ENCODE measurements around the gene MDH2. TPM values are rescaled to one million over a fixed set of nuclear protein-coding genes. Genes with fewer than 3 reads are reported as not detected.
"Not testable (repeated sequence)": the region's sequence is repeated elsewhere in the genome, so short reads cannot be mapped to it uniquely, and the experiment has no call there.

Gene MDH2
- total RNA-seq, 2 donors from 2014 or later = 226 to 284 TPM

GRCh38 chr7:76093531-76093930 lies 45.6 kb downstream of the MDH2 start:
- DNase-seq; intact Hi-C loops (cut with DNase I, micrococcal nuclease); ATAC-seq: not testable (repeated sequence)

- DNase-seq; ATAC-seq; intact Hi-C loops (cut with DNase I, micrococcal nuclease): not testable (repeated sequence)
Measured at GRCh38 chr7:76094326-76094725, 46.4 kb downstream of the MDH2 start.

- intact Hi-C loops (cut with DNase I, micrococcal nuclease) = no loop called here
- DNase-seq = no peak
- no peak for ATAC-seq
Measured at GRCh38 chr7:76095908-76096307, 48.0 kb downstream of the MDH2 start.

DNA sequence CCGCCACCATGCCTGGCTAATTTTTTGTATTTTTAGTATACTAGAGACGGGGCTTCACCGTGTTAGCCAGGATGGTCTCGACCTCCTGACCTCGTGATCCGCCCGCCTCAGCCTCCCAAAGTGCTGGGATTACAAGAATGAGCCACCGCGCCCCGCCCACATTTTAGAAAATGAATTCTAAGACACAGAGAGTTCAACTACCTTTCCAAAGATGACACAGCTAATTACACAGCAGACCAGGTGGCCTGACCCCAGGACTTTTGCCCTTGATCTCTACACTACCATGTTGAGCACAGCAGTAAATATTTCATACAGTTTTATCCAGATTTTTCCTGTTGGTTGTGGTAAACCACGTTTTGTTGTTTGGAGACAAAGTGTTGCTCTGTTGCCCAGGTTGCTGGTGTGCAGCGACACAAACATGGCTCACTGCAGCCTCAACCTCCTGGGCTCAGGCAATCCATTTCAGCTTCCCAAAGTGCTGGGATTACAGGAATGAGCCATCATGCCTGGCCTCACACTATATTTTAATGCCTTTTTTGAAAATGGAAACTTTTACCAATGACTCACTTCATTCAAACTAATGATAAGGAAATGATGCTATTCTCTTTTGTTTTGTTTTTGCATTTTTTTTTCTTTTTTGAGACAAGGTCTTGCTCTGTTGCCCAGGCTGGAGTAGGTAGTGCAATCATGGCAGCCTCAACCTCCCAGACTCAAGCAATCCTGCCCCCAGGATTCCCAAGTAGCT lies 54.0 kb downstream of the MDH2 start:
- DNase-seq; ATAC-seq; intact Hi-C loops (cut with DNase I, micrococcal nuclease): not testable (repeated sequence)

- intact Hi-C loops (cut with DNase I, micrococcal nuclease); ATAC-seq; DNase-seq: not testable (repeated sequence)
Measured at GRCh38 chr7:76103788-76104187, 55.9 kb downstream of the MDH2 start.

GRCh38 chr7:76106130-76106529 lies 58.2 kb downstream of the MDH2 start:
- intact Hi-C loops (cut with DNase I, micrococcal nuclease); ATAC-seq; DNase-seq: not testable (repeated sequence)

DNA sequence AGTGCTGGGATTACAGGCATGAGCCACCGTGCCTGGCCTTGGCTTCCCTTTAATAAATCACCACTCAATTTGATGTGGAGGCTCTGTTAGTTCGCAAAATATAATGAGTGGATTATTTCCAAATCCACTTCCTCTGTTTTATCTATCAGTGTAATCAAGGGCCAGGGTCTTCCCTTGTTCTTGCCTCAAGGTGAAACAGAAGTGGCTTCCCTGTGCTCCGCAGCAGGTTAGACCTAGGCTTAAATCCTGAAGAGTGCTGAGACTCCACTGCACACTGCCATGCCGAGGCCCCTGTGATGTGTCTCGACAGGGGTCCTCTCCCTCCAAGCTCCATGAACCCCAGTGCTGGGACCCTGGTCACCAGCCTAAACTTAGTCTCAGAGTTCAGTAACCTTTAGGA lies 59.0 kb downstream of the MDH2 start:
- DNase-seq = no peak
- intact Hi-C loops (cut with DNase I, micrococcal nuclease) = no loop called here
- ATAC-seq = no peak

GRCh38 chr7:76108540-76109233 lies 60.8 kb downstream of the MDH2 start:
- intact Hi-C loops (cut with DNase I, micrococcal nuclease) = no loop called here
- ATAC-seq (peak; percentile 99), DNase-seq (peak; percentile 83 to 91)

GRCh38 chr7:76113042-76113630 lies 65.2 kb downstream of the MDH2 start:
- intact Hi-C loops (cut with DNase I, micrococcal nuclease) = not testable (repeated sequence)

DNA sequence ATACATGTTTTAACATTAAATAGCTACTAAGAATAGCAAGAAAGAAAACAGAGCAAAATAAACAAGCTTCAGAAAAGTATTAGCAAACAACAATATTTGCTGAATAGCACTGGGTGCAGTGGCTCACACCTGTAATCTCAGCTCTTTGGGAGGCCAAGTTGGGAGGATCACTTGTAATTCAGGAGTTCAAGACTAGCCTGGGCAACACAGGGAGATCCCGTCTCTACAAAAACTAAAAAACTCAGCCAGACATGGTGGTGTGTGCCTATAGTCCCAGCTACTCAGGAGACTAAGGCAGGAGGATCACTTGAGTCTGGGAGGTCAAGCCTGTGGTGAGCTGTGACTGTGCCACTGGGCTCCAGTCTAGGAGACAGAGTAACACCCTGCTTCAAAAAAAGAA lies 66.8 kb downstream of the MDH2 start:
- intact Hi-C loops (cut with DNase I, micrococcal nuclease); DNase-seq; ATAC-seq: not testable (repeated sequence)

More at GRCh38 chr7:76113042-76113630, 65.2 kb downstream of the MDH2 start:
- DNase-seq, ATAC-seq: not testable (repeated sequence)

Other genes starting within 250 kb of the MDH2 start
- gene CCL24, start 234.3 kb upstream of the MDH2 start, total RNA-seq = 10 to 100 TPM in 1 of 2 donors, 1 to 10 TPM in 1; 7.4 to 21.7 TPM
- gene RHBDD2, start 169.1 kb upstream of the MDH2 start, total RNA-seq = 10 to 100 TPM; 52.8 to 62.3 TPM
- 100 to 1,000 TPM; 131 to 150 TPM for gene POR, start 133.0 kb upstream of the MDH2 start, total RNA-seq
- gene TMEM120A, start 53.5 kb upstream of the MDH2 start, total RNA-seq = 100 to 1,000 TPM; 102 to 104 TPM
- 10 to 100 TPM; 19.0 to 26.0 TPM for gene STYXL1, start 106 bp upstream of the MDH2 start, total RNA-seq
- gene SRRM3, start 153.8 kb downstream of the MDH2 start, total RNA-seq = under 1 TPM; 0.92 to 0.95 TPM

All from left colon (tissue), 2 donors.